PC-3 (cell line): ENCODE results near the gene PTDSS2. TPM values are rescaled to one million over a fixed set of nuclear protein-coding genes. Genes with fewer than 3 reads are reported as not detected.

ENCODE experiments used
- ATAC-seq: fragments of 200-7000 bp; cut with Tn5 transposase; 2 replicates; pipeline ENCODE4 v1.9.1; 2020; ENCODE audit warnings: mild to moderate bottlenecking, moderate library complexity
- BruUV-seq: library from RNA; stranded (reverse); fragments of 400-500 nt; replicated peaks from 2 replicates; lab custom pipeline; 2021; lab: Mats Ljungman, UMichigan
- CTCF ChIA-PET: fragments of 300-600 bp; sonication (Branson Sonifier 250); formaldehyde crosslinking; loops from one replicate; lab custom pipeline; 2022; ENCODE audit warnings: antibody characterized with exemption; lab: Charles Lee
- POLR2A ChIA-PET: fragments of 300-600 bp; sonication (Branson Sonifier 250); formaldehyde crosslinking; loops from one replicate; lab custom pipeline; 2022; ENCODE audit warnings: antibody characterized with exemption; ENCODE audit not compliant: unreplicated experiment; lab: Charles Lee
- DNase-seq: peaks from one replicate; pipeline ENCODE4 v3.0.0-alpha.2; 2015
- H2AFZ ChIP-seq: fragments of 300-600 bp; sonication (generic); 2 replicates; pipeline ENCODE4 v1.6.0; 2016; ENCODE audit warnings: antibody characterized with exemption, low read length
- H3F3A ChIP-seq: fragments of 300-600 bp; sonication (generic); one replicate; pipeline ENCODE4 v1.6.0; 2017; ENCODE audit warnings: antibody characterized with exemption, low read length, control low read depth, mild to moderate bottlenecking; ENCODE audit not compliant: unreplicated experiment
- H3K27ac ChIP-seq: fragments of 300-600 bp; sonication (generic); 2 replicates; pipeline ENCODE4 v1.5.1; 2016; ENCODE audit warnings: mild to moderate bottlenecking, low read length
- H3K27me3 ChIP-seq: fragments of 300-600 bp; sonication (generic); 2 replicates; pipeline ENCODE4 v1.6.1; 2016; ENCODE audit warnings: low read length, mixed read lengths
- H3K36me3 ChIP-seq: fragments of 300-600 bp; sonication (generic); 2 replicates; pipeline ENCODE4 v1.6.1; 2016; ENCODE audit warnings: low read depth, mixed run types, low read length, mixed read lengths
- H3K4me1 ChIP-seq: fragments of 300-600 bp; sonication (generic); 2 replicates; pipeline ENCODE4 v1.5.1; 2016; ENCODE audit warnings: low read length; ENCODE audit not compliant: insufficient read depth
- H3K4me2 ChIP-seq: fragments of 300-600 bp; sonication (generic); 2 replicates; pipeline ENCODE4 v1.6.0; 2016; ENCODE audit warnings: low read length
- H3K4me3 ChIP-seq: fragments of 300-600 bp; sonication (generic); 2 replicates; pipeline ENCODE4 v1.5.1; 2016; ENCODE audit warnings: mild to moderate bottlenecking, low read length, mixed read lengths
- H3K79me2 ChIP-seq: fragments of 300-600 bp; sonication (generic); 2 replicates; pipeline ENCODE4 v1.6.1; 2017; ENCODE audit warnings: low read length, mixed read lengths
- H3K9ac ChIP-seq: fragments of 300-600 bp; sonication (generic); 2 replicates; pipeline ENCODE4 v1.6.0; 2016; ENCODE audit warnings: mild to moderate bottlenecking, low read length
- H3K9me2 ChIP-seq: fragments of 300-600 bp; sonication (generic); replicated peaks from 2 replicates; pipeline ENCODE4 v1.6.1; 2016; ENCODE audit warnings: mixed run types, low read length, mixed read lengths
- H3K9me3 ChIP-seq: fragments of 300-600 bp; sonication (generic); 2 replicates; pipeline ENCODE4 v1.6.1; 2016; ENCODE audit warnings: low read length, mixed read lengths
- H4K20me1 ChIP-seq: fragments of 300-600 bp; sonication (generic); 2 replicates; pipeline ENCODE4 v1.6.1; 2016; ENCODE audit warnings: low read length, mixed read lengths
- CTCF ChIP-seq: fragments of 300-600 bp; sonication (generic); conservative IDR thresholded peaks from 2 replicates; pipeline ENCODE4 v1.5.1; 2017; ENCODE audit warnings: antibody characterized with exemption, low read depth, mild to moderate bottlenecking, low read length
- EZH2 ChIP-seq: fragments of 300-600 bp; sonication (generic); IDR thresholded peaks from one replicate; pipeline ENCODE4 v1.6.1; 2017; ENCODE audit warnings: antibody characterized with exemption, mild to moderate bottlenecking, low read length; ENCODE audit not compliant: unreplicated experiment
- EZH2phosphoT487 ChIP-seq: fragments of 300-600 bp; sonication (generic); IDR thresholded peaks from 2 replicates; pipeline ENCODE4 v1.6.1; 2018; ENCODE audit warnings: mild to moderate bottlenecking, antibody characterized with exemption, low read length, borderline replicate concordance
- intact Hi-C: fragments of 100-400 bp; cut with micrococcal nuclease; formaldehyde crosslinking; loops from 2 replicates; pipeline ENCODE4 v1.9.0; 2023
- total RNA-seq: library from RNA; depleted of rRNA; stranded (reverse); fragments of >200 nt; gene quantifications from 2 replicates; pipeline ENCODE4 v1.2.3, GENCODE V29; 2014

The PTDSS2 gene
- total RNA-seq, 1 experiment from 2014 or later = 53.0 TPM

- DNase-seq (no peak), ATAC-seq (no peak)
- Histone ChIP-seq H3K9ac (no peak overlapping the region), H3K27ac (no peak overlapping the region), H3K4me3 (no peak overlapping the region), H3K79me2 (peaks cover 70% of the 10 kb centered on the region), H3K36me3 (0 out of 2 replicates have a peak, but pooled peaks cover 2% of the 10 kb centered on the region), H4K20me1 (peaks cover 4% of the 10 kb centered on the region; the same call in 1 of the 2 replicates), H3K9me2 (no peaks in the 10 kb centered on the region), H3K27me3 (no peaks in the 10 kb centered on the region), H2AFZ (no peak overlapping the region), H3K4me1 (peaks cover 6% of the 10 kb centered on the region; the same call in 1 of the 2 replicates), H3K9me3 (no peaks in the 10 kb centered on the region), H3K4me2 (no peak overlapping the region), H3F3A (no peaks in the 10 kb centered on the region)
- POLR2A ChIA-PET = no interaction called here
- intact Hi-C loops = no loop called here
- no TSS peak for BruUV-seq
- TF ChIP-seq CTCF (no peak), EZH2phosphoT487 (no peak), EZH2 (no peak)
- CTCF ChIA-PET = no interaction called here
These were observed 5.6 kb downstream of the PTDSS2 start for GRCh38 chr11:455566-456147.

- Histone ChIP-seq H3F3A (no peaks in the 10 kb centered on the region), H4K20me1 (no peaks in the 10 kb centered on the region), H3K27me3 (no peaks in the 10 kb centered on the region), H3K4me1 (peaks cover under 1% of the 10 kb centered on the region; the same call in 1 of the 2 replicates), H3K9ac (no peak overlapping the region), H3K9me2 (no peaks in the 10 kb centered on the region), H3K79me2 (peaks cover 61% of the 10 kb centered on the region), H3K27ac (no peak overlapping the region), H3K4me3 (no peak overlapping the region), H3K36me3 (0 out of 2 replicates have a peak, but pooled peaks cover 2% of the 10 kb centered on the region), H2AFZ (no peak overlapping the region), H3K9me3 (no peaks in the 10 kb centered on the region), H3K4me2 (no peak overlapping the region)
- BruUV-seq = no TSS peak
- DNase-seq (no peak), ATAC-seq (no peak)
- intact Hi-C loops = no loop called here
- POLR2A ChIA-PET = no interaction called here
- CTCF ChIA-PET = no interaction called here
- TF ChIP-seq EZH2 = no peak
- no peak for TF ChIP-seq CTCF
- no peak for TF ChIP-seq EZH2phosphoT487
These were observed 6.5 kb downstream of the PTDSS2 start for GRCh38 chr11:456533-456932.

GRCh38 chr11:457111-457760 is 7.2 kb downstream of the PTDSS2 start:
- Histone ChIP-seq H3K36me3 (0 out of 2 replicates have a peak, but pooled peaks cover 2% of the 10 kb centered on the region), H3K4me2 (no peak overlapping the region), H3K79me2 (peaks cover 54% of the 10 kb centered on the region), H3K9me2 (no peaks in the 10 kb centered on the region), H3K4me3 (no peak overlapping the region), H4K20me1 (no peaks in the 10 kb centered on the region), H3K9me3 (no peaks in the 10 kb centered on the region), H2AFZ (no peak overlapping the region), H3K27me3 (no peaks in the 10 kb centered on the region), H3K27ac (no peak overlapping the region), H3K9ac (no peak overlapping the region), H3K4me1 (no peaks in the 10 kb centered on the region), H3F3A (no peaks in the 10 kb centered on the region)
- no TSS peak for BruUV-seq
- ATAC-seq (no peak), DNase-seq (no peak)
- TF ChIP-seq EZH2 = no peak
- no peak for TF ChIP-seq EZH2phosphoT487
- TF ChIP-seq CTCF = no peak
- ChIA-PET POLR2A (no interaction called here), CTCF (interaction anchor here (0.6 kb wide), 1 partner anchor 17 kb away, joined by 3 read pairs; no protein-coding TSS in a partner anchor)
- intact Hi-C loops = no loop called here
